Hematopoietic multipotent progenitor cell treated with erythropoietin and hydrocortisone succinate and interleukin-3 and kit ligand, for 4 days (in vitro differentiated cells): ENCODE data around the gene MRPL58.
A peak's percentile ranks its signal among the peaks of the same experiment; 100 is the strongest.
"Not testable (repeated sequence)": the region's sequence is repeated elsewhere in the genome, so short reads cannot be mapped to it uniquely, and the experiment has no call there.

Experiments used
- DNase-seq: peaks from one replicate; pipeline ENCODE4 v3.0.0-alpha.2; 2015

MRPL58 gene

GRCh38 chr17:75019710-75020109 is 7.2 kb downstream of the MRPL58 start:
- no peak for DNase-seq

GRCh38 chr17:75020331-75021110 is 8.1 kb downstream of the MRPL58 start:
- no peak for DNase-seq

DNA sequence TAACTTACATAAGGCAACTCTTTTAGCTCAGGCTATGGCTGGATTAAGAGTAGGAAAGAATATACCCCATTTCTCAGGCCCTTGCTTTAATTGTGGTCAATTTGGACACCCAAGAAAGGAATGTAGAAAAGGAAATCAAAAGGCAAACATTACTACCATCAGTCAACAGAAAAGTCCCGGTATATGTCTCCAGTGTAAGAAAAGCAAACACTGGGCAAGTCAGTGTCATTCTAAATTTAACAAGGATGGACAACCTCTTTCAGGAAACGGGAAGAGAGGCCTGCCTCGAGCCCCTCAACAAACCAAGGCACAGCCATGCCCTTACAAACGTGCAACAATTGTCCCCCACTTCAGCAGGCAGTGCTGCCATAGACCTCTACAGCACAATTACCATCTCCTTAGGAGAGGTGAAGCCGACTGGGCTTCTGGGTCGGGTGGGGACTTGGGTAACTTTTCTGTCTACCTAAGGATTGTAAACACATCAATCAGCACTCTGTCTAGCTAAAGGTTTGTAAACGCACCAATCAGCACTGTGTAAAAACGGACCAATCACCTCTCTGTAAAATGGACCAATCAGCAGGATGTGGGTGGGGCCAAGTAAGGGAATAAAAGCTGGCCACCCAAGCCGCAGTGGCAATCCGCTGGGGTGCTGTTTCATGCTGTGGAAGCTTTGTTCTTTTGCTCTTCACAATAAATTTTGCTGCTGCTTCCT is 12.4 kb downstream of the MRPL58 start:
- DNase-seq = no peak

- not testable (repeated sequence) for DNase-seq
These were observed 12.9 kb downstream of the MRPL58 start for GRCh38 chr17:75025398-75025734.

DNA sequence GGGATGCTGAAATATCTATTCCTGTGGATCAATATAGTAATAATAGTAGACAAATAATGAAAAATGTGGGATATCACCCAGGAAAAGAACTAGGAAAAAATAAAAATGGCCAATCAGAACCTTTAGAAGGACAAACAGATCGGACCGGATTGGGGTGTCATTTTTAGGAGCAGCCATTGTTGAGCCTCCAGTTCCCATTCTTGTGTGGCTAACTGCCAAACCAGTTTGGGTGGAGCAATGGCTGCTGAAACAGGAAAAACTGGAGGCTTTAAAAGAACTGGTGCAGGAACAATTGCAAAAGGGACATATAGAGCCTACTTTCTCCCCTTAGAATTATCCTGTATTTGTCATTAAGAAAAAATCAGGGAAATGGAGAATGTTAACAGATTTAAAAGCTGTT is 14.2 kb downstream of the MRPL58 start:
- not testable (repeated sequence) for DNase-seq

- DNase-seq = no peak
These were observed 17.7 kb downstream of the MRPL58 start for GRCh38 chr17:75030161-75030560.

- peak; percentile 75 for DNase-seq
These were observed 19.7 kb downstream of the MRPL58 start for GRCh38 chr17:75031972-75032719.

GRCh38 chr17:75032720-75033280 is 20.3 kb downstream of the MRPL58 start:
- peak; percentile 54 for DNase-seq

- DNase-seq = peak; percentile 96
These were observed 21.1 kb downstream of the MRPL58 start for GRCh38 chr17:75033346-75034235.

DNA sequence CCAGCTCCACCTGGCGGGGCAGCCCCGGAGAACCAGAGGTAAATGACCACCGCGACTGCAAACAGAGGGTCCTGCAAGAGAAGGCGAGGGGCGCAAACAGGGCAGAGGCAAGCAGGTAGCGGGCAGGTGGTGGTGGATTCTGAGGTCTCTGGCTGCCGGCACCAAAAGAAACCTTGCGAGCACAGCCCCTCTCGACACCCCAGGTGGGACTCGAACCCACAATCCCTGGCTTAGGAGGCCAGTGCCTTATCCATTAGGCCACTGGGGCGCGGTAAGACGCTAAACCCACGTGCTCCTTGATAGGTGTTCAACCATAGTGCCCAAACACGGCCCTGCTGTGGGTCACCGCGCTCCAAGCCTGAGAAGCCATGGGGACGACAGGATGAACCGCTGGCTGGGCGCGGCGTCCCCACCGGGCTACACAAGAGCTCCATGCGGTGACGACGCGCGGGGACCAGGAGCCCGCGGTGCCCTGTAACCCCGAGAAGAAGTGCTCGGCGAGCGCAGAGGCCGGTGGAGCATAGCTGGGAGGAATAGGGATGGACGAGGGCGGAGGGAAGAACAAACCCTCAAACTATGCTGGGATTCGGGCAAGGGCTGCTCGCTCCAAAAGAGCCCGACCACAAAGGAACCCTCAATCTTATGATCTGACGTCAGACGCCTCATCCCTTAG is 21.9 kb downstream of the MRPL58 start:
- DNase-seq = peak; percentile 97

DNA sequence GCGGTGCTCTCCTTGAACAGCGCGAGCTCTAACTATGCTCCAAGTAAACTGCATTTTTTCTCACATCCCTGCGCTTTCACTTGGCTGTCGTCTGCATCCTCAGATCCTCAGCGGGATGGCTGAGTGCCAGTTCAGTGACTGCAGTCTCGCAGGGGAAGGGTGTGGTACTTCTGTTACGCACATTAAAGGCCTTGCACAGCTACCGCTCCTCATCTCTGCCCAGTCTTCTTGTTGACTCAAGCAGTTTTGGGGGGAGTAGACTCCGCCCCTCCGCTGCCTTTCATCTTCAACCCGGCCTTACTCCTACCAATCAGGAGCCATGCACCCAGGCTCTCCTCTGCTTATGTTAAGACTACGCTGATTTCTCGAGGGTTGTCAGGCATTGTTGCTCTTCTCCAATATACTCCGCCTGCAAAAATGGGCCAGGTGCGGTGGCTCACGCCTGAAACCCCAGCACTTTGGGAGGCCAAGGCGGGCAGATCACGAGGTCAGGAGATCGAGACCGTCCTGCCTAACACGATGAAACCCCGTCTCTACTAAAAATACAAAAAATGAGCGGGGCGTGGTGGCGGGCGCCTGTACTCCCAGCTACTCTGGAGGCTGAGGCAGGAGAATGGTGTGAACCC is 24.3 kb downstream of the MRPL58 start:
- DNase-seq = peak; percentile 93

DNA sequence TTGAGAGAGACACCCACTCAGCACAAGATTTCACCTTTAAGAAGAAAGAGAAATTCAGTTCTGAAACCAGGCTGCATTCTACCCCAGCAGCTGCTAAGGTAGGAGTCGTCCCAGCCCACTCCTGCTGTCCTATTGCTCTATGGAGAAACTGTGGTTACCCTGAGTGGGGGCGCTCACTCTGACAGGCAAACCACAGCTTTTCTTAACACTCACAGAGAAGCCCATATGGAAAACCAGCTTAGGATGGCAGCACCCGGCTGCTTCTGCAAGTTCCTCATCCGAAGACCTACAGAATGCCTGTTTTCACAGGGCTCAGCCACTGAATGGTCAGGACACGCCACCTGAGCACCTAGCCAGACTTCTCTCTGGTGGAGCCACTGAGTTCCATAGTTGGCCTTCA is 26.8 kb downstream of the MRPL58 start:
- no peak for DNase-seq

GRCh38 chr17:75041656-75042280 is 29.3 kb downstream of the MRPL58 start:
- no peak for DNase-seq

DNA sequence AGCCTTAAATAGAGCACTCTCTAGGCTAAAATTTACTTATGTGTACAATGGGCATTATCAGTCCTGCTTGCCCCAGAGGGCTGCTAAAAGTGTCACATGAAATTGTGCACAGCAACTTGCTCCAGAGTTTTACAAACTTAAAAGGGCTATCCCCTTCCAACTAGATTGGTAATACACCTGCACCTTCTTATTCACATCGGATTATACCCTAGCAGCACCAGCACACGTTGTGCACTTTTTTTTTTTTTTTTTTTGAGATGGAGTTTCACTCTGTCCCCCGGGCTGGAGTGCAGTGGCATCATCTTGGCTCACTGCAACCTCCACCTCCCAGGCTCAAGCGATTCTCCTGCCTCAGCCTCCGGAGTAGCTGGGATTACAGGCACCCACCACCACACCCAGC is 31.3 kb downstream of the MRPL58 start:
- not testable (repeated sequence) for DNase-seq

DNA sequence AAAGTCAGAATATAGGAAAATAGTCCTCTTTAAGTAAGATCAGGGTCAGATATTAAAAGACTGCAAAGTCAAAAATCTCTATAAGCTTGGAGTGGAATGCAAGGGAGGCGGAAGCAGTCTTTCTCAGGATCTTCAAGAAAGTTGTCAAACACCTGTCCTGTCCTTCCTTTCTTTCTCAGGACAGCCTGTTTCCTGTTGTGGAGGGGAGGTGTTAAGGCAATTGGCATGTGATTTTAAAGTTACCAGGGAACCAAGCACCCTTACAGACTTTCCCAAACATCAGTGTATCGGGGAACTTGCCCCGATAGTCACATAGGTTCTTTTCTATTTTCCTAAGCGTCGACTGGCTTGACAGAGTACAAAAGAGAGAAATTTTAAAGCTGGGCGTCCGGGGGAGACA is 32.2 kb downstream of the MRPL58 start:
- no peak for DNase-seq

DNA sequence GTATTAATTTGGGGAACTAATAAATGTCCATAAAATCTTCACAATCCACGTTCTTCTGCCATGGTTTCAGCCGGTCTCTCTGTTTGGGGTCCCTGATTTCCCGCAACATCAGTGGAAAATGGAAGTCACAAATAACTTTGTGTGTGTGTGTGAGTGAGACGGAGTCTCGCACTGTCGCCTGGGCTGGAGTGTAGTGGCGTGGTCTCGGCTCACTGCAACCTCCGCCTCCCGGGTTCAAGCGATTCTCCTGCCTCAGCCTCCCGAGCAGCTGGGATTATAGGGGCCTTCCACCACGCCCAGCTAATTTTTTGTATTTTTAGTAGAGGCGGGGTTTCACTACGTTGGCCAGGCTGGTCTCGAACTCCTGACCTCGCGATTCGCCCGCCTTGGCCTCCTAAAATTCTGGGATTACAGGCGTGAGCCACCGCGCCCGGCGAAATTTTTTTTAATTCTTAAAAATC is 33.5 kb downstream of the MRPL58 start:
- not testable (repeated sequence) for DNase-seq

- peak; percentile 99 for DNase-seq
These were observed 34.2 kb downstream of the MRPL58 start, which contains the start of the genes ATP5PD and KCTD2 for GRCh38 chr17:75046407-75047289. TSS of gene ATP5PD (minus strand) at chr17:75046969. CDS start at chr17:75042650, 4,319 bp downstream. TSS of gene KCTD2 (plus strand) at chr17:75047225. CDS start at chr17:75047251, 26 bp downstream.

GRCh38 chr17:75047398-75048098 is 35.1 kb downstream of the MRPL58 start:
- peak; percentile 47 for DNase-seq
